Measurements from ENCODE around the gene FYCO1.
A peak's percentile ranks its signal among the peaks of the same experiment; 100 is the strongest.

Gene FYCO1

GRCh38 chr3:45980819-45981218, 14.8 kb downstream of the FYCO1 start:
- H3K9me3 Mint-ChIP-seq (ENCODE audit: low read depth), result no peaks in the 10 kb centered on the region
- H3K4me3 Mint-ChIP-seq, result peak overlapping the region; percentile 75
- peaks cover 31% of the 10 kb centered on the region for H3K36me3 Mint-ChIP-seq
- H3K27me3 Mint-ChIP-seq, result no peaks in the 10 kb centered on the region
- H3K4me1 Mint-ChIP-seq (ENCODE audit: low read depth), result peaks cover 58% of the 10 kb centered on the region
- H3K27ac Mint-ChIP-seq, result peak overlapping the region; percentile 85

DNA sequence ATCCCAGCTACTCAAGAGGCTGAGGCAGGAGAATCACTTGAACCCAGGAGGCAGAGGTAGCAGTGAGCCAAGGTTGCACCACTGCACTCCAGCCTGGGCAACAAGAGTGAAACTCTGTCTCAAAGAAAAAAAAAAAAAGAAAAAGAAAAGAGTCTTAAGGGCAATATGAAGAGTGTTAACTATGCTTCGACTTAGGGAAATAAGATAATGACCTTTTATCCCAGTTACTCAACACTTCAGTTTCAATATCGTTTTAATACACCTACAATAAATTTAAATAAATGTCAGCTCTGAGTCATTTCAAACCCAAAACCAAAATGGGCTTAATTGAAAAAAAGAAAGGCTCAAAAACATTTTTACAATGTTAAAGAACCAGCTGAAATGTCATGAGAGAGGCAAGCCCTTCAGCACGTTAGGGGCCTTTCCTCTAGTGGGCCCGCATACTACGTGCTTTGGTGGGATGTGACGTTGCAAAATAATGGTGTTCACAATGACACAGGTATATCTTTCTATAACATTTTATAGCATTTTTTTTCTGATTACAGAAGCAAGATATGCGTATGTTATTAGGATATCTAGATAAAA, 15.3 kb downstream of the FYCO1 start:
- Mint-ChIP-seq H3K36me3 (peaks cover 34% of the 10 kb centered on the region), H3K4me3 (peak overlapping the region; percentile 75), H3K9me3 (ENCODE audit: low read depth) (no peaks in the 10 kb centered on the region), H3K27ac (peak overlapping the region; percentile 79), H3K27me3 (no peaks in the 10 kb centered on the region), H3K4me1 (ENCODE audit: low read depth) (peaks cover 63% of the 10 kb centered on the region)

DNA sequence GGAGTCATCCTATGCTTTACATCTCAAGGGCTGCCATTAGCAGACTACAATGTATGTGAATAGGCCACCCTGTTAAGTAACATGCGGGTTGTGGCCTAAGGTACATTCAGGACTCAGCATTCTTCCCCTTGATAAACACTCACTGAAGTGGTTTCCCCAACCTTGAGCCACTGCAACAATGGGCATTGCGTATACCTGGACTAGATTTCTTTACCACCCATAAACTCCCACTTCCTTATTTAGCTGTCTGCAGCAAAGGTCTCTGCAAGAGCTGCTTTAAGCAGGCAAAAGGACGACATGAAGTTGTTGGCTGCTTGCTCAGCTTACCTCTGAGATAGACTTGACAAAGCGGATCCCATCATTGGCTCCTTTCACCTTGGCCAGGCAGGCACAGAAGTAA, 16.2 kb downstream of the FYCO1 start:
- no peaks in the 10 kb centered on the region for H3K9me3 Mint-ChIP-seq (ENCODE audit: low read depth)
- peak overlapping the region; percentile 79 for H3K27ac Mint-ChIP-seq
- H3K27me3 Mint-ChIP-seq, result no peaks in the 10 kb centered on the region
- H3K36me3 Mint-ChIP-seq, result peaks cover 36% of the 10 kb centered on the region
- H3K4me3 Mint-ChIP-seq, result peak overlapping the region; percentile 75
- H3K4me1 Mint-ChIP-seq (ENCODE audit: low read depth), result peaks cover 71% of the 10 kb centered on the region

GRCh38 chr3:45978006-45978761, 17.4 kb downstream of the FYCO1 start:
- H3K9me3 Mint-ChIP-seq (ENCODE audit: low read depth), result no peaks in the 10 kb centered on the region
- peaks cover 40% of the 10 kb centered on the region for H3K36me3 Mint-ChIP-seq
- H3K4me3 Mint-ChIP-seq, result peak overlapping the region; percentile 83
- peak overlapping the region; percentile 89 for H3K27ac Mint-ChIP-seq
- H3K27me3 Mint-ChIP-seq, result no peaks in the 10 kb centered on the region
- peaks cover 74% of the 10 kb centered on the region for H3K4me1 Mint-ChIP-seq (ENCODE audit: low read depth)

DNA sequence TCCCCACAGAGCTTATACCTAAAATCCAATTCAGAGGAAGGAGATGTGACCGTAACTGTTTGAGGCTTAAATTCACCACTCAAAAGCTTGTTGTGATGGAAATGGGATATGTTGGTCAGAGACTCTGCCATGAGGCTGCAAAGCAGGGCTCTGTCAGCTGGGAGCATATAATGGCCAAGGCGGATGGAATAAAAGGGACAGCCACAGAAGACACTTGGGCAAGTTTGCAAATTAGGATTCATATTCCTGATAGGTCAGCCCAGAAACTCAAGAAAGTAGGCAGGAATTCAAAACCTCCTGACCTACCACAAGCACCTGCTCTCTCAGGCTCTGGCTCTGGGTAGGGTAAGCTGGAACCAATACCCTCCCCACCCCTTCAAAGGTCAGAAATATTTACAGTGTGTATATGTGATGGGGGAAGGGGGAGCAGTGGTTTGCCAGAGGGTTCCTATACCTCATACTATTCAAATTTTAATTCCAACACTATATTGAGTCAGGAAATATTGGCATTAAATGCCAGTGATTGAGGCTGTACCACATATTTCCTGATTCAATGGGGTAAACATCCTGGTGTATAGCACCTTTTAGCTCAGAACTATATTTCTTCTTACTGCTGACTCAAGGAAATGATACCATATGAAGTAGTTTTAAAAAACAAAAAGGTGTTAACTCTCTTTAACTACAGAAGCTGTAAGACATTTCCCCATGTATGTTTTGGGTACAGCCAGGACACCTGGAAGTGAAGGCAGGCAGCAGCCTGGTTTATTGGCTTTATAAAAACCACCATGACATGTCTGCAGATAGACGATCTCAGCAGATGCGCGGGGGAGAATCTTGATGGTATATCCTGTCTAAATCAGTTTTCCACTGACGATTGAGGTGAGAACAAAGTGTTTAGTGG, 19.2 kb downstream of the FYCO1 start:
- Mint-ChIP-seq H3K4me1 (ENCODE audit: low read depth) (peaks cover 78% of the 10 kb centered on the region), H3K27me3 (no peaks in the 10 kb centered on the region), H3K9me3 (ENCODE audit: low read depth) (no peaks in the 10 kb centered on the region), H3K27ac (peak overlapping the region; percentile 88), H3K36me3 (peaks cover 40% of the 10 kb centered on the region), H3K4me3 (peak overlapping the region; percentile 60)

- Mint-ChIP-seq H3K9me3 (ENCODE audit: low read depth) (no peaks in the 10 kb centered on the region), H3K4me1 (ENCODE audit: low read depth) (peaks cover 71% of the 10 kb centered on the region), H3K27me3 (no peaks in the 10 kb centered on the region), H3K4me3 (peak overlapping the region; percentile 45), H3K27ac (peak overlapping the region; percentile 88), H3K36me3 (peaks cover 38% of the 10 kb centered on the region)
Measured at GRCh38 chr3:45975686-45976085, 19.9 kb downstream of the FYCO1 start.

GRCh38 chr3:45974686-45975085, 20.9 kb downstream of the FYCO1 start:
- Mint-ChIP-seq H3K27ac (no peak overlapping the region), H3K27me3 (no peaks in the 10 kb centered on the region), H3K36me3 (peaks cover 40% of the 10 kb centered on the region), H3K9me3 (ENCODE audit: low read depth) (no peaks in the 10 kb centered on the region), H3K4me1 (ENCODE audit: low read depth) (peaks cover 61% of the 10 kb centered on the region), H3K4me3 (no peak overlapping the region)

- Mint-ChIP-seq H3K4me1 (ENCODE audit: low read depth) (peaks cover 47% of the 10 kb centered on the region), H3K36me3 (peaks cover 31% of the 10 kb centered on the region), H3K9me3 (ENCODE audit: low read depth) (no peaks in the 10 kb centered on the region), H3K27me3 (no peaks in the 10 kb centered on the region), H3K27ac (peak overlapping the region; percentile 47), H3K4me3 (no peak overlapping the region)
Measured at GRCh38 chr3:45972534-45973402, 22.9 kb downstream of the FYCO1 start.

DNA sequence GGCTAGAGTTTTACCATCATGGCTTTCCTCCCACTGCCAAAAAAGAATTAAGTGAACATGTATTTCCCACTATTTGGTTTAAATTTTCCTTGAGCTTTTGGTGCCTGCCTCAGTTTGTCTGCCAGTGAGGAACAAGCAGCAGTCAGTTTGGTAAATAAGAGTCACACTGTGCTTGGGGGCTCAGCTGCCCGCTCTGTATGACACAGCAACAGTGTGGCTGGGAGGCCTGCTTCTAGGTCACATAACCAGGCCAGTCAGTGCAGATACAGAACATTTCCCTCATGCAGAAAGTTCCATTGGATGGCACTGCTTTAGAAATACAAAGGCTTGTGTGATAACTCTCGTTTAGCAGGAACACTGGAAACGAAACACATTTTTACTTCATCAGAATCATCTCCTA, 25.7 kb downstream of the FYCO1 start:
- H3K27ac Mint-ChIP-seq, result no peak overlapping the region
- H3K4me1 Mint-ChIP-seq (ENCODE audit: low read depth), result peaks cover 40% of the 10 kb centered on the region
- H3K9me3 Mint-ChIP-seq (ENCODE audit: low read depth), result no peaks in the 10 kb centered on the region
- H3K4me3 Mint-ChIP-seq, result no peak overlapping the region
- no peaks in the 10 kb centered on the region for H3K27me3 Mint-ChIP-seq
- peaks cover 23% of the 10 kb centered on the region for H3K36me3 Mint-ChIP-seq

DNA sequence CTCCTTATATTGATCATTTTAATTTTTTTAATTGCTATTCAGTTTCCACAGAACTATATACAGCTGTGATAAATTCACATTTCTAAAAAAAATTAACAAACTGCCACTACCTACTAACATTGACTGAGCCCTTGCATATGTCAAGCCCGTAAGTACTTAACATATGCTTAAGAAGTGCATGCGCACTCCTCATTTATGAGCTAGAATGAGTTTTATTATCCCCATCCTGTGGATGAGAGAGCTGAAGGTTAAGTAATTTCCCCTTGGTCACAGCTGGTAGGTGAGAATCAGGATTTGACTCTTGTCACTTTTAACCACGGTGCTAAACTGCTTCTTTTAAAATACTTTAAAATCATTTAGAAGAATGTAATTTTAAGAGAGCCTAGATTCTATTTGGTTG, 26.5 kb downstream of the FYCO1 start:
- peaks cover 23% of the 10 kb centered on the region for H3K36me3 Mint-ChIP-seq
- H3K27ac Mint-ChIP-seq, result no peak overlapping the region
- no peak overlapping the region for H3K4me3 Mint-ChIP-seq
- peaks cover 39% of the 10 kb centered on the region for H3K4me1 Mint-ChIP-seq (ENCODE audit: low read depth)
- H3K9me3 Mint-ChIP-seq (ENCODE audit: low read depth), result no peaks in the 10 kb centered on the region
- no peaks in the 10 kb centered on the region for H3K27me3 Mint-ChIP-seq

- Mint-ChIP-seq H3K36me3 (peaks cover 27% of the 10 kb centered on the region), H3K27ac (no peak overlapping the region), H3K27me3 (no peaks in the 10 kb centered on the region), H3K4me3 (no peak overlapping the region), H3K4me1 (ENCODE audit: low read depth) (peaks cover 43% of the 10 kb centered on the region), H3K9me3 (ENCODE audit: low read depth) (no peaks in the 10 kb centered on the region)
Measured at GRCh38 chr3:45968706-45969105, 26.9 kb downstream of the FYCO1 start.

- H3K4me1 Mint-ChIP-seq (ENCODE audit: low read depth), result peaks cover 47% of the 10 kb centered on the region
- peaks cover 26% of the 10 kb centered on the region for H3K36me3 Mint-ChIP-seq
- H3K27me3 Mint-ChIP-seq, result no peaks in the 10 kb centered on the region
Measured at GRCh38 chr3:45968149-45968548, 27.5 kb downstream of the FYCO1 start.

GRCh38 chr3:45967724-45968123, 27.9 kb downstream of the FYCO1 start:
- H3K27ac Mint-ChIP-seq, result no peak overlapping the region
- no peaks in the 10 kb centered on the region for H3K27me3 Mint-ChIP-seq
- H3K4me1 Mint-ChIP-seq (ENCODE audit: low read depth), result peaks cover 49% of the 10 kb centered on the region
- H3K9me3 Mint-ChIP-seq (ENCODE audit: low read depth), result no peaks in the 10 kb centered on the region
- H3K4me3 Mint-ChIP-seq, result no peak overlapping the region
- peaks cover 27% of the 10 kb centered on the region for H3K36me3 Mint-ChIP-seq

More at GRCh38 chr3:45968149-45968548, 27.5 kb downstream of the FYCO1 start:
- Mint-ChIP-seq H3K27ac (no peak overlapping the region), H3K4me3 (no peak overlapping the region), H3K9me3 (ENCODE audit: low read depth) (no peaks in the 10 kb centered on the region)

DNA sequence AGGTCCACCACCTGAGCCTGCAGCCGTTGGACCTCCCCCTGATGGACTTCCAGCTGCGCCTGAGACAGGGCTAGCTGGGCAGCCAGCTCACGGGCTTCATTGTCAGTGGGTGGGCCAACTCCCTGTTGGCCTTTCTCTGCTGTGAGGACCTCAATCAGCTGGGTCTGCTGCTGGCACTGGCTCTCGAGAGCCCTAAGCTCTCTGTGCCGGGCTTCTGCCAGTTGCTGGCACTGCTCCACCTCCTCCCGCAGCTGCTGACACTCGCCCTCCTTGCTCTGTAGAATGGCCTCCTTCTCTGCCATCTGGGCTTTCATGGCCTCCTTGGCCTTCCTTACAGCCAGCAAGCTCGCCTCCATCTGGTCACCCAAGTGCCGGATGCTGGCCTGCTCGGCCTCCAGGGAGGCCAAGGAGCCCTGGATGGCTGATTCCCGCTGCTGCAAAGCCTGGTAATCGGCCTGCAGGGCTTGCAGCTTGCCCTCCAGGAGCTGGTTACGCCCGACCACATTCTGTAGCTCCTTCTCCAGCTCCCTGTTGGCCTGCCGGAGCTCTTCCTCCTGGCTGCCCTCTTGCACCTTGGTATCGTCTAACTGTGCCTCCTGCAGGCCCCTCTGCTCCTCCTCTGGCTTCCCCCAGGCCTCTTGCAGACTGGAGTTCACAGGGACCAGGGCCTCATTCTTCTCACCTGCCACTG, 28.5 kb downstream of the FYCO1 start:
- Mint-ChIP-seq H3K4me3 (no peak overlapping the region), H3K27me3 (no peaks in the 10 kb centered on the region), H3K36me3 (peaks cover 27% of the 10 kb centered on the region), H3K4me1 (ENCODE audit: low read depth) (peaks cover 47% of the 10 kb centered on the region), H3K27ac (no peak overlapping the region), H3K9me3 (ENCODE audit: low read depth) (no peaks in the 10 kb centered on the region)

Data from activated naive CD8-positive, alpha-beta T cell (primary cell).